ENCODE measurements around the gene PRRC2B.
"Not testable (repeated sequence)": the region's sequence is repeated elsewhere in the genome, so short reads cannot be mapped to it uniquely, and the experiment has no call there.

PRRC2B gene

DNA sequence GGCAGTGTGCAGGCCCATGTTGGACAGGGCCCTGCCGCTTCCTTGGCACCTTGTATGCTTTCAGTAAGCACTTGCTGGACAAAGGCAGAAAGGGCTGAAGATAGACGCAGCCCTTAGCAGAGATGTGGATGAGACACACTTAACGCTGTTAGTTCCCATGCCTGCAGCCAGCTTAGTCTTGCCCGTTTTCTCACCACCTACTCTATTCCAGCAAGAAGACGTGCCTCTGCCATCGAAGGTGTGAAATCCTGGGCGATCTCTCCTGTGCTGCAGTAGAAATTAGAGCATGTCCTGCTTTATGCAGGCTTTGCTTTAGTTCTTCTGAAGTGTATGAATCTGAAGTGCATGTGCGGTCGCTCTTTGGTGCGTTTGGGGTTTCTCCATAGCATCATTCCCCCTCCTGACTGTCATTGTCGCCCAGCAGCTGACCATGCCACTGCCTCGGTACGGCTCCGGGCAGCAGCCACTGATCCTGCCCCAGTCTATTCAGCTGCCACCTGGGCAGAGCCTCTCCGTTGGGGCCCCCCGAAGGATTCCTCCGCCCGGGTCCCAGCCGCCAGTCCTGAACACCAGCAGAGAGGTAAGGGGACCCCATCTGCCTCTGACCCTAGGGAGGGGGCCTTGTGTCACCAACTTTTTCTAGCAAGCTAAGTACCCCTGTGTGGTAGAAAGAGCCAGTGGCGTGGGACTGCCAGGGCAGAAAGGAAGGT, 97.3 kb downstream of the PRRC2B start:
- no peak for DNase-seq

DNA sequence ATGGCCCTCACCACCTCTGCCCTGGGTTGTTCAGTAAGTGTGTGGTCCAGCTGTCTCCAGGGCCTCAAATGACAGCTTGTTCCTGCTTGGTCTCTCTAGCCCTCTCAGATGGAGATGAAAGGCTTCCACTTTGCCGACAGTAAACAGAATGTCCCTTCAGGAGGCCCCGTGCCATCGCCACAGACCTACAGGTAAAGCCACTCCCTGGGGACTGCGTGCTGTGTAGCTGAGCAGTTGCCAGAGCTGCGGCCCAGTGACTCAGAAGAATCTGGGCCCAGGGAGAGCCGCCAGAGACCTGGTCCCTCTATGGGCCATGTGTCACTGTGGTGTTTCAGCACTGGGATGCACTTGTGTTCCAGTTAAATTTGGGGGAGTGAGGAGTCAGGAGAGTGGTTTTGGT, 98.2 kb downstream of the PRRC2B start:
- DNase-seq = no peak

DNA sequence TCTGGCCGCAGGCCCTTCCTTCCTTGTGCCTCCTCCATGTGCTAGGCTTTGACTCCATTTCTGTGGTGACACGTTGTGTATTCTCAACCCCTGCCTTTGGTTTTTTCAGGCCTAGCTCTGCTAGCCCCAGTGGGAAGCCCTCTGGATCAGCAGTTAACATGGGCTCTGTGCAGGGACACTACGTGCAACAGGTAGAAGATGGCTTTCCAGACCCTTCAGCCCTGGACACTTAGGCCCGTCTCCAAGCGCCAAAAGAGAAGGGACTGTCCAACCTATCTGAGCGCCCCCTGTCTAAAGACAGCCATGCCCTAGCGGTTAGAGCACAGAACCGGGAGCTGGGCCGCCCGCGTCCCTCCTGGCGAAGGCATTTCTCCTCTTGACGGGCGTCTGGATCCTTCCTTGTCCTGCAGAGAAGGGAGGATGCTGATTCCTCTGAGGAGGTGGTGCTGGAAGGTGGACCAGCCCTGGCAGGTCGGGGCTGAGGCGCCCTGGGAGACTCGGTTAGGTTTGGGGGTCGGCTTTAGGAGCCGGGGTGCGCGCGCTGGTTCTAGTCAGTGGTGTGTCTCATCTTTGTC, 100.5 kb downstream of the PRRC2B start:
- DNase-seq = no peak

DNA sequence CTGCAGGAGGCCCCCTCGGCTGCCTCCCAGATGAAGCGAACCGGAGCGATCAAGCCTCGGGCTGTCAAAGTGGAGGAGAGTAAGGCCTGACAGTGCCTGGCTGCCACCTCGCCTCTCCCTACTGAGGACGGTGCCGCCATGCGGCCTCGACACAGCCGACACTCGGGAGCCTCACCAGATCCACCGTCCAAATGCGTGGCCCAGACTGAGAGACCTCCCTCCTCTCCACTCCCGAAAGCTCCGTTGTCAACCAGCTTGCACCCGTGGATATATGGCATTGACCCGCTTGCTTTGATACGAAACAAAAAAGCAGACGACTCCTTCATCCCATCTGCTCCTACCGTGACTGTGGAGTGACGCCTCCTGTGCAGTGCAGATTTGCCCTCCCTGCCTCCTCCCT, 101.9 kb downstream of the PRRC2B start:
- no peak for DNase-seq

DNA sequence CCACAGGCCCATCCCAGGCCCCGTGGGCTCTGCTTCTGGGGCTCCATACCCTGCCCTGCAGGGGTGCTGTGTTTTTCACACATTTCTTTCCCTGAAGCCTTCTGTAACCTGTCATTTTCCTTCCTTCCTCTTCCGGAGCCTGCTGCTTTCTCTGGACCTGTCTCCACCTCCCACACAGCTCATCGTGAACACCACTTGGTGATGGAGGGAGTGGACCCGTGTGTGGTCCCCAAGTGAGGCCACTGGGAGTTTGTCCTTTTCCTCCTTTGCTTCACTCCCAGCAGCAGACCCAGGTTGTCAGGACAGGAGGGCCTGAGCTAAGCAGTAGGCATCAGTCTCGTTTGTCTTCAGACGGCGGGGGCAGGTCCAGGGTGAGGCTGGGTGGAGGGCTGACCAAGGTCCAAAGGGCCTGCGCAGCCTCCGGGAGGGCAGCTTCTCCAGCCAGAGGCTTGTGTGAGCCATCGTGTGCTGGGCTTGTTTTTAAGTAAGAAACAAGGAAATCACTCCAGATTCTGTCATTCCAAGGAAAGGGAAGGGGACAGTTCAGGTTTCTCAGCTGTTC, 103.0 kb downstream of the PRRC2B start:
- no peak for DNase-seq

DNA sequence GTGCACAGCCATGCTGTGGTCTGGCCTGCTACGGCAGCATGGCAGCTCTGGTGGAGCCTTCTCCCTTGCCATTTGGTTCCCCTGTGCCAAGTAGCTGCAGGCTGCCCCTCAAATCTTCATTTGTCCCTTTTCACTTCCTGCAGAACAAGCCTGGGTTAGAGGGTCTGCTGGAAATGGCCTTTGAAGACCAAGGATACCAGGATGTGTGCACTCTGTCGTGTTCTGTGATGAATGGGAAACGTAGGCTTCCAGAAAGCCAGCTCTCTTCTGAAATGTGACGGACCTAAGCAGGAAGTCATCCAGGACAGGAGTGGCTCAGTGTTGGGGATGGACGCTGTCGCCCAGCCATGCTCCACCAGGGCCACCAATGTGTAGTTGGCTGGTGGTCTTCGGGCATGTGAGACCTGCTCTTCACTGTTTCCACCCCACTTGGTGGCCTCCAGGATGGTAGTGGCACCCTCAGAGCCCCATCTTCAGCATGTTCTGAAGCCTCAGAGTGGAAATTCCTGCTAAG, 105.4 kb downstream of the PRRC2B start:
- DNase-seq = no peak

DNA sequence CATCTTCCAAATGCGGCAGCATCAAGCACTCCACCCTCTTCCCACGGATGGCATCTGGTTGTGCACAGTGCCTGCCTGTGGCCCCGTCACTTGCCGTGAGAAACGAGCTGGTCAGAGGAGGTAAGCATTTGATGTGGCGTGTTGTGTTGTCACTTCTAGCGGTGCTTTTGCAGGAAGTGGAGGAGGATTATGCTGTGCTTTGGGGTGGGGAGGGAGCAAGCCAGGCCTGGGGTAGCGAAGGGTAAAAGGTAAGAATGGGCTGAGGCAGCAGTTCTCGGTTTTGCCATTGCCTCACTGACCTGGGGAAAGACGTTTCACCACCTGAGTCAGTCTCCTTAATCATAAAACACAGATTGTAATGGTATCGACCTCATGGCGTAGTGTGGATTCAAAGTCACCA, 106.5 kb downstream of the PRRC2B start:
- no peak for DNase-seq

DNA sequence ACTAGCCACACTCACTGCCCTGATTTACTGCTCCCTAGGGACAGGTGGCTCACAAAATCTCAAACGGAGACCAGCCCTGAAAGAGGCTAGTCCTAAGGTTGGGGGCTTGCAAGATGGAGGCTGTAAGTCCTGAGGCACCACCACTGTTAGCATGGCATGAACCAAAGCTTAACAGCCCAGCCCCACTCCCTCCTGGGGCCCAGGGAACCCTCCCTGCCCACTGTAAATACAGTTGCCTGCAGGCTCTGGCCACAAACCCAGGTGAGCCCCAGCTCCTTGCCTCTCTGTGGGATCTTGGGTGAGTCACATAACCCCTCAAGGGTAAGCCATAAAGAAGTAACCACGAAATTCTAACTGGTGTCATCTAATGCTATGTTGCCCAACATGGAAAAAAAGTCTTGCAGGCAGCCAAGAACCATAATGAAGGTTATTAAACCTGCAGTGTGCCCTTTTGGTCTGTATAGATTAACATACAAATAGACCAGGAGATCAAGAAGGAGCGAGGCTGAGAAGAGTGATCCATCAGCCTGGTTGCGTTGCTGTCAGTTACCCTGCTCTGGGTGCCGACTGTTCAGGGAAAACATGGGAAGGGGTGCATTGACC, 107.2 kb downstream of the PRRC2B start:
- DNase-seq = peak; percentile 79

DNA sequence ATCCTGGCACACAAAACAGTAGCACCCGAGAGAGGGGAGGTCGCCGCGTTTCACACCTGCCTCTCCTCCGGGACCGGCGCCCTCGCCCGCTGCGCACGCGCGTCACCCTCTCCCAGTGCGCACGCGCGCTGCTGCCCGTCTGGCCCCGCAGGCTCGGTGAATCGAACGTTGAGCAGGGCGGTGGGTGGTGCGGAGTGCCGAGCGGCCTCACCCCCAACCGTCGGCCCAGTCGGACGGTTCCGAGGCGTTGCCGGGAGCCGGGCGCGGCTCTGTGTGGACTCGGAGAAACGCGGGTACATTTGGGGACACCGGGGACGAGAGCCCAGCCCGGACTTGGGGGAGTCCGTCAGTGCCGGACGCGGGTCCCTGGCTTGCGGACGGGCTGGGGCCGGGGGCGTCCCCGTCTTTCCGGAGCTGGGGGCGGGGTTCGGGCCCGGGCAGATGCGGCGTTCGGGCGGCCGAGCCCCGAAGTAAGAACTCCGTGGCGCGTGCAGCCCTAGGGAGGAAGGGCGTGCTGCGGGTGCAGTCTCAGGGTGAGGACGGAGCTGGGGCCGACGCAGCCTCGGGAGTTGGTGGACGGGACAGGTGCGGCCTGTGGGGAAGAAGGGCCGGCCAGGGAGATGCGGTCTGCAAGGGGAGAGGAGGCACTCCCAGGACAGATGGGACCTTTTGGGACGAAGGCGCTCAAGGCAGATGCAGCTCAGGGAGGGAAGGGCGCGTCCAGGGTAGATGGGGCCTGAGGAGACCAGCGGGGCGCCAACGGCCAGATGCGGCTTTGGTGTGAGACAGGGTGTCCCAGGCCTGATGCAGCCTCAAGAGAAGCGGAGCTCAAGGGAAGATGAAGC, 109.1 kb downstream of the PRRC2B start, which contains the start of gene POMT1:
TSS of gene POMT1 (plus strand) at position 138 of the 845 bp plus-strand sequence. CDS start 1,301 bp downstream, outside the sequence.
- DNase-seq = peak; percentile 91

DNA sequence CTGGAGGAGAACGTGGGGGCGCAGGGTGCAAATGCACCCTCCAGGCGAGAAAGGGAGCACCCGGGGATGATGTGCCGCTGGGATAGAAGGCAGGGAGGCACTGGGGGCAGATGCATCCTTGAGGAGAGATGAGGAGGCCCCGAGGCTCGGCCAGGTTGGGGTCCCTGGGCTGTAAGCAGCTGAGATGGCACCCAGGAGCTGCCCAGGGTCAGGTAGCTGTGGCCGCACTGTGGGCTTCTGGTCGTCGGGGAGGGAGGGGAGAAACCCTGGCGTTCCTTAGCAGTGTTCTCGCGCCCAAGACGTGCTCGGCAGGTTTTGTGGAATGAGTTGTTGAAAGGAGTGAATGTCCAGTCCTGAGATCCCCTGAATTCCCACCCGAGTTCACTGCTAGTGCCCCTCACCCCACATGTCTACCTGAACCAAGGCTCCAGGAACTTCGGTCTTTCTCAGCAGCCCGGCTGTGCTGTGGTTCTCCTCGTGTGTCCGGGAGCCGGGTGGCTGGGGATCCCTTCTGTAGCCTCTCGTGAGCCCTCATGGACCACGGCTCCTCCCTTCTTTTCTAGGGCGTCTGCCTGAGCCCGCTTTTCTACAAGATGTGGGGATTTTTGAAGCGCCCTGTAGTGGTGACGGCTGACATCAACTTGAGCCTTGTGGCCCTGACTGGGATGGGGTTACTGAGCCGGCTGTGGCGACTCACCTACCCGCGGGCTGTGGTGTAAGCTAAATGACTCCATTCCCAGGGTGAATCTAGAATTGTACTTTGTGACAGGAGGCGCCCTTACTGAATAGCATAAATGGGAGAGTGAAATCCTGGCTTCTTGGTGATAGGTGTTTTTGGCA, 110.0 kb downstream of the PRRC2B start:
- no peak for DNase-seq

DNA sequence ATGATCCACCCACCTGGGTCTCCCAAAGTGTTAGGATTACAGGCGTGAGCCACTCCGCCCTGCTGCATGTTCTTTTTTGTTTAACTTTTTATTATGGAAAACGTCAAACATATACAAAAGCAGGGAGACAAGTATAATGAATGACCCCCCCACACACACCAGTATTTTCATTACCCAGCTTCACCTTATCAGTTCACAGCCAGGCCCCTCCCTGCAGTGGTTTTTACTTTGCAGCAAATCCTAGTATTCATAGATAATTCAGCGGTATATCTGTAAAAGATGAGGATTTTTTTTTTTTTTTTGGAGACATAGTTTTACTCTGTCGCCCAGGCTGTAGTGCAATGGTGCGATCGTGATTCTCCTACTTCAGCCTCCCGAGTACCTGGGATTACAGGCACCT, 111.1 kb downstream of the PRRC2B start:
- no peak for DNase-seq

DNA sequence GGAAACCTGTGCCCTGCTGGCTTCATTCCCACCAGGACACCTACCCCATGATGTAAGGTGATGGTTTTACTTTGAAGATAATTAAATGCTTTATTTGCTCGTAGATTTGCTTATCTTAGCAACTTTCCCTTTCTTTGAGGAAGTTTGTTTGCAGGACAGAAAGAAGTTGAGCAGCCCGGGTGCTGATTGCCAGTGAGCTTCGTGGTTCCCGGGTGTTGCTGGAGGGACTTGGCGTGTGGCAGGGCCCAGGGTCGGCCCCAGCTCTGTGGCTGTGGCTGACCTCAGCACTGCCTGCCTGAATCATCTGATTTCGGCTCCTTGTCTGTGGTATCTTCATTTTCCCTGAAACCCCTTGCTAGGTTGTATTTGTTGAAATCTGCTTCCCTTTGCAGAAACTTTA, 117.5 kb downstream of the PRRC2B start:
- no peak for DNase-seq

DNA sequence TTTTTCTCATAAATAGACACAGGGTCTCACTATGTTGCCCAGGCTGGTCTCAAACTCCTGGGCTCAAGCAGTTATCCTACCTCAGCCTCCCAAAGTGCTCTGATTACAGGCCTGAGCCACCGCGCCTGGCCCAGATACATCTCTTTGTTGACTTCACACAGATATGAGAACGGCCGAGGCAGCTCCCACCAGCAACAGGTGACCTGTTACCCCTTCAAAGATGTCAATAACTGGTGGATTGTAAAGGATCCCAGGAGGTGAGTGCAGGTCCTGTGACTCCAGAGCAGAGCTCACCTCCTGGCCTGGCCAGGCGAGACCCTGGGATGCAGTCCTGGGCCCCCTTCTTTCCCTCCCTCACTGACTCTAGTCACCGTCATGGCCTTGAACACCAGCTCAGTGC, 118.0 kb downstream of the PRRC2B start:
- no peak for DNase-seq

DNA sequence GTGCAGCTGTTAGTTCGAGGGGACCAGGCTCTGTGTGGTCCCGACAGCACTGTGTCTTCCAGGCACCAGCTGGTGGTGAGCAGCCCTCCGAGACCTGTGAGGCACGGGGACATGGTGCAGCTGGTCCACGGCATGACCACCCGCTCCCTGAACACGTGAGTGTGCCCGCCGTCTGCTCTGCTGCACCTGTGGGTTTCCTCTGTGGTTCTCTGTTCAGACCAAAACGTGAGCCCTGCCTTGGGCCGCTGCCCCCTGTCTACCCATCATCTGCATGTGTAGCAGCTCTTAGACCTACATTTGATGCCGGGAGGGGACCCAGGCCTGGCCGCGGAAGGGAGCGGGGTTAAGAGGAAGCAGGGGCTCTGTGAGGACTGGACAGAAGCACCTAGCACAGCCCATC, 119.3 kb downstream of the PRRC2B start:
- DNase-seq = no peak

DNA sequence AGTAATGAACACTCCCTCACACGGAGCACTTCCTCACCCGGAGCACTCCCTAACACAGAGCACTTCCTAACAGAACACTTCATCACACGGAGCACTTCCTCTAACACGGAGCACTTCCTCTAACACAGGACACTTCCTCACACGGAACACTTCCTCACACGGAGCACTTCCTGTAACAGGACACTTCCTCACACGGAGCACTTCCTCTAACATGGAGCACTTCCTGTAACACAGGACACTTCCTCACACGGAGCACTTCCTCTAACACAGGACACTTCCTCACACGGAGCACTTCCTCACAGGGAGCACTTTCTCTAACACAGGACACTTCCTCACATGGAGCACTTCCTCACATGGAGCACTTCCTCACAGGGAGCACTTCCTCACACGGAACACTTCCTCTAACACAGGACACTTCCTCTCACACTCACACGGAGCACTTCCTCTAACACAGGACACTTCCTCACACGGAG, 121.7 kb downstream of the PRRC2B start:
- DNase-seq = not testable (repeated sequence)

DNA sequence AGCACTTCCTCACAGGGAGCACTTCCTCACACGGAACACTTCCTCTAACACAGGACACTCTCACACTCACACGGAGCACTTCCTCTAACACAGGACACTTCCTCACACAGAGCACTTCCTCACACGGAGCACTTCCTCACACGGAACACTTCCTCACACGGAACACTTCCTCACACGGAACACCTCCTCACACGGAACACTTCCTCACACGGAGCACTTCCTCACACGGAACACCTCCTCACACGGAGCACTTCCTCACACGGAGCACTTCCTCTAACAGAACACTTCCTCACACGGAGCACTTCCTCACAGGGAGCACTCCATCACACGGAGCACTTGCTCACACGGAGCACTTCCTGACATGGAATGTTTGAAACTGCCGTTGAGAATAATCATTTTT, 122.2 kb downstream of the PRRC2B start:
- DNase-seq = no peak

DNA sequence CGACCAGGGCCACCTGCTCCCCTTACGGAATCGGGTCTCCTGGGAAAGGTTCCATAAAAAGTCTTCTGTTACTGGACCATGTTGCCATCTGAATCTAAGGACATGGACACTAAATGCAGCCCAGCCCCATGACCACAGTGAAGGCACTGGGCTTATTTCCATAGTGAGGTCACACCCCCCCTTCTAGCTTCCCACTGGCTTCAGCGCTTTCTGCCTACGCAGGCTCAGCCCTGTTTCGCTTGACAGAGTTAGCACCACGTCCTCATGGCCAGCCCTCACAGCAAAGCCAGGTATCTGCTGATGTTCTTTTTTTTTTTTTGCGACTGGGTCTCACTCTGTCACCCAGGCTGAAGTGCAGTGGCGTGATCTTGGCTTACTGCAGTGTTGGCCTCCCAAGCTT, 123.0 kb downstream of the PRRC2B start:
- DNase-seq = no peak

DNA sequence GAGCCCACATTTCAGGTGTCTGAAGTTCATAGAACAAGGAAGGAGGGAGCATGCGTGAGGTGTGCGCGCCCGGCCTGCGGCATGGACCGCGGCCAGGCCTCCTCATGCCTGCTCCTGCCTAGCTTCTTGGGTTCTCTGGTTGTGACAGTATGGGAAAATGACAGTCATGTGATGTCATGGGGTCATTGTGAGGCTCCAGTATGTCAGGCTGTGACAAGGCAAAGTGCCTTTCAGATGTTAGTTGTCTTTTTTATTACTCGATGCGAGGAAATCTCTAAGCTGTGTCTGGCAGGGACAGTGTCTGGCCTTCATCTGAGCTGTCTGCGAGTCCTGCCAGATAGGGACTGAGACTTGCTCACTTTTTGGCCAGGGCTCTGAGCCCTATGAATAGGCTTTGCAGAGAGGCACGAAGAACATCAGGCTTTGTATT, 123.9 kb downstream of the PRRC2B start:
- DNase-seq = no peak

DNA sequence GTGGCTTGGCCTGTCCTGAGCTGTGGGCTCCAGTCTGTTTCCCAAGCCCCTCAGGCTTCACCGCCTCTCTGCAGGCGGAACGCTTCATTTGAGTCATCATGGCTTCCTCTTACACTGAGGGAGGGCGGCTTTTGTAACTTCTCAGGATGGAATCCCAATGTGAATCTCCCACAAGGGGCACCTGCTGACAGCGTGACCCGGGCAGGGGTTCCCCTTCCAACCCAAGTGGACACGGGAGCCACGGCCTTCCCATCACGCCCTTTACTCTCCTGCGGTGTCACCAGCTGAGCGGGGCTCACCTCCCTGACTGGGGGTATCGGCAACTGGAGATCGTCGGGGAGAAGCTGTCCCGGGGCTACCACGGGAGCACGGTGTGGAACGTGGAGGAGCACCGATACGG, 124.7 kb downstream of the PRRC2B start:
- DNase-seq = no peak

DNA sequence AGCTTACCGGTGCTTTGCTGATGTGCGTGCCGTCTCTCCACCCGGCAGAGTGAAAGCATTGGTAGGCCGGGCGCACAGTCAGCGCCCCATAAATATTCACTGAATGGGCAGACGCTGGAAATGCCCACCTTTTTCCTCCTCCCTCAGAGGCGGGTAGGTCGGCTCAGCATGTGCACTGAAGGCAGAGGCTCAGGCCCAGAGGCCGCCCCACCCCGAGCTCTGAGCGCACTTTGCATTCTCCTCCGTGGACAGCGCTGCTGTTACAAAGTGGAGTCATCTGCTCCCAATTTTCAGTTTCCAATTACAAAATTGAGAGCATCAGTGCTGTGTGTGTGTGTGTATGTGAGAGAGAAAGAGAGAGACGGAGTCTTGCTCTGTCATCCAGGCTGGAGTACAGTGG, 126.6 kb downstream of the PRRC2B start:
- peak; percentile 42 for DNase-seq

DNA sequence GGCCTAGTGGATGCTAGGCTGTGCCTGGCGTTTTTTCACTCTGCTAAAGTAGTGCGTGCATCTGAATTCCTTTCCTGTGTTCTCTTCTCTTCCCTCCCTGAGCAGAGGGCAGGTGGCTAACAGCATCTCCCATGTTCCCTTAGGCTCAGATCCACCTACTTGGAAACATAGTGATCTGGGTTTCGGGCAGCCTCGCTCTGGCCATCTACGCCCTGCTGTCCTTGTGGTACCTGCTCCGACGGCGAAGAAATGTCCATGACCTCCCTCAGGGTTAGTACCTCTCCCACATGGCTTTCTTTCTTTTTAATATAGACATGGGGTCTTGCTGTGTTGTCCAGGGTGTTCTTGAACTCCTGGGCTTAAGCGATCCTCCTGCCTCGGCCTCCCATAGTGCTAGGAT, 127.3 kb downstream of the PRRC2B start:
- DNase-seq = peak; percentile 32

DNA sequence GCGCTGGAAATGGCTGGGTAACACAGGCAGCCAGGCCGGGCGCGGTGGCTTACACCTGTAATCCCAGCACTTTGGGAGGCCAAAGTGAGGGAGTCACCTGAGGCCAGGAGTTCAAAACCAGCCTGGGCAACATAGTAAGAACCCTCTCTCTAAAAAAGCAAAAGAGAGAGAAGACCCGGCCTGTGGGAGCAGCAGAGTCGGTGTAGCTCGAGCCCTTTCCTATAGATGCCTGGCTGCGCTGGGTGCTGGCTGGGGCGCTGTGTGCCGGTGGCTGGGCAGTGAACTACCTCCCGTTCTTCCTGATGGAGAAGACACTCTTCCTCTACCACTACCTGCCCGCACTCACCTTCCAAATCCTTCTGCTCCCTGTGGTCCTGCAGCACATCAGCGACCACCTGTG, 127.9 kb downstream of the PRRC2B start:
- DNase-seq = no peak

Data from islet precursor cell (in vitro differentiated cells).